Lower leg skin (tissue), 4 donors: ENCODE results near the gene SRD5A1. TPM values are rescaled to one million over a fixed set of nuclear protein-coding genes. Genes with fewer than 3 reads are reported as not detected.

Experiments used
- DNase-seq, 2 donors: peaks; one replicate each; pipeline ENCODE4 v3.0.0-alpha.2; 2019; ENCODE audit warnings: low spot score in 2 of 2
- H3K4me3 ChIP-seq: fragments of 200-600 bp; sonication (generic); 2 replicates; pipeline ENCODE4 v1.5.1; 2017; ENCODE audit warnings: mild to moderate bottlenecking, low read depth; ENCODE audit not compliant: poor library complexity, severe bottlenecking
- POLR2A ChIP-seq, 2 donors: fragments of 450-650 bp; IDR thresholded peaks; one replicate each; pipeline ENCODE4 v1.6.1; 2016 to 2017; ENCODE audit warnings: antibody characterized with exemption in 2 of 2, mild to moderate bottlenecking in 1 of 2, moderate library complexity in 1 of 2
- WGBS, 2 donors: methylation state at CpG; one replicate each; pipeline ENCODE4 v1.1.5; 2018; 5-methylcytosine and 5-hydroxymethylcytosine counted together
- intact Hi-C: fragments of 100-400 bp; cut with DNase I; formaldehyde crosslinking; loops from one replicate; pipeline ENCODE4 v1.15.0; 2023; ENCODE audit warnings: low total_unique reads
- total RNA-seq, 4 donors: library from RNA; depleted of rRNA; stranded (reverse); fragments of >200 nt; gene quantifications; one replicate each; pipeline ENCODE4 v1.1.0, GENCODE V29; 2016
- TF ChIP-seq, protein P1 (sequence below), 3 donors: fragments of 450-650 bp; IDR thresholded peaks; one replicate each; pipeline ENCODE4 v1.5.1; 2016; ENCODE audit warnings: antibody characterized with exemption in 3 of 3, mild to moderate bottlenecking in 3 of 3, moderate library complexity in 2 of 3

Gene SRD5A1
- total RNA-seq, 4 donors from 2014 or later = 83.1 to 155 (median 98.4) TPM

DNA sequence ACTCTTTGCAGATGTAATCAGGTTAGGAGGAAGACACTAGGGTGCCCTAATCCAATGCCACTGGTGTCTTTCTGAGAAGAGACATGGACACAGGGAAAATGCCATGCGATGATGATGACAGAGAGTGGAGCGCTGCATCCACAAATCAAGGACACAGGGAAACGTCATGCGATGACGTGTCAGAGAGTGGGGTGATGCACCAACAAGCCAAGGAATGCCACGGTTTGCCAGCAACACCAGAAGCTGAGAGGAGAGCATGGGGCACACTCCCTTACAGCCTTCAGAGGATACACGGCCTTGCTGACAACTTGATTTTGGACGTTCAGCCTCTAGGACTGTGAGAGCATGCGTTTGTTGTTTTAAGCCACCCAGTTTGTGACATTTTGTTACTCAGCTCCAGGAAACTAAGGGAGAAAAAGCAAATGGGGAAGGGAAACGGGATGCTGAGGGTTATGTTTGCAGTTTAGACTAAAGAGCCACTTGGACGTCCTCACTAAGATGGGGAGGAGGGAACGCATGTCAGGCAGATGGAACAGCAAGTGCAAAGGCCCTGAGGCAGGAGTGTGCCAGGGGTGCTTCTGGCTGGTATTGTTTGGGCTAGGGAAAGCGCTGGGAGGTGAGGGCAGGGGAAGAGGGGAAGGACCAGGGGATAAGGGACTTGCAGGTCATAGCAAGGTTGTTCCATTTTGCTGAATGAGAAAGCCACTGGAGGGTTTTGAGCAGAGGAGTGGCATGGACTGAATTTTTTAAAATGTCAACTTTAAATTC, 77.5 kb downstream of the SRD5A1 start:
- intact Hi-C loops = no loop called here
- WGBS, 2 donors = 80 to 83% methylated on average over 13 of the region's 13 CpGs
- DNase-seq = peak in 1 of 2 donors; percentile 56
- no peak overlapping the region for H3K4me3 ChIP-seq
- TF ChIP-seq, protein P1, sequence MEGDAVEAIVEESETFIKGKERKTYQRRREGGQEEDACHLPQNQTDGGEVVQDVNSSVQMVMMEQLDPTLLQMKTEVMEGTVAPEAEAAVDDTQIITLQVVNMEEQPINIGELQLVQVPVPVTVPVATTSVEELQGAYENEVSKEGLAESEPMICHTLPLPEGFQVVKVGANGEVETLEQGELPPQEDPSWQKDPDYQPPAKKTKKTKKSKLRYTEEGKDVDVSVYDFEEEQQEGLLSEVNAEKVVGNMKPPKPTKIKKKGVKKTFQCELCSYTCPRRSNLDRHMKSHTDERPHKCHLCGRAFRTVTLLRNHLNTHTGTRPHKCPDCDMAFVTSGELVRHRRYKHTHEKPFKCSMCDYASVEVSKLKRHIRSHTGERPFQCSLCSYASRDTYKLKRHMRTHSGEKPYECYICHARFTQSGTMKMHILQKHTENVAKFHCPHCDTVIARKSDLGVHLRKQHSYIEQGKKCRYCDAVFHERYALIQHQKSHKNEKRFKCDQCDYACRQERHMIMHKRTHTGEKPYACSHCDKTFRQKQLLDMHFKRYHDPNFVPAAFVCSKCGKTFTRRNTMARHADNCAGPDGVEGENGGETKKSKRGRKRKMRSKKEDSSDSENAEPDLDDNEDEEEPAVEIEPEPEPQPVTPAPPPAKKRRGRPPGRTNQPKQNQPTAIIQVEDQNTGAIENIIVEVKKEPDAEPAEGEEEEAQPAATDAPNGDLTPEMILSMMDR (IDR thresholded peaks at IDR 0.05) = no peak
- TF ChIP-seq POLR2A (IDR thresholded peaks at IDR 0.05) = no peak

DNA sequence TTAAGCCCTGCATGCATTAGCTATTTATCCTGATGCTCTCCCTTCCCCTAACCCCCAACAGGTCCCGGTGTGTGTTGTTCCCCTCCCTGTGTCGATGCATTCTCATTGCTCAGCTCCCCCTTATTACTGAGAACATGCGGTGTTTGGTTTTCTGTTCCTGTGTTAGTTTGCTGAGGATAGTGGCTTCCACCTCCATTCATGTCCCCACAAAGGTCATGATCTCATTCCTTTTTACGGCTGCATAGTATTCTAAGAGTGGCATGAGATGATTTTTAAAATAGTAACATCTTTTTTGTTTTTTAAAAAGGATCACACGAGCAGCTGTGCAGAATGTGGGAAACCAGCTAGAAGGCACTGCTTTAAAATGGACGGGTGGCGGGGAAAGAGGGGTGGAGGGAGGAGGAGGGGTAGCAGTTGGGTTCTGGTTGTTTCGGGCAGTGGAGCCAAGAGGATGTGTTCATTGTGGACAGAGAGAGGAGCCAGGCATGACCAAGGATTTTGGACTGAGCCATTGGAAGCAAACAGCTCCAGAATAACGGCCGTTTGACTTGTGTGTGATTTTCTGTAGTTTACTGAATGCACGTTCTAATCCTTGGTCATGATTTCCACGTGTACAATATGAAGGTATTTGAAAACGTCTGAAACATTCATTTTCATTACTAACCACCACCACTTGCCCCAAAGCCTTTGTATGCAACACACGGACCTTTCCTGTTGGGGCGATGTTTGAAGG, 78.3 kb downstream of the SRD5A1 start:
- intact Hi-C loops = no loop called here

DNA sequence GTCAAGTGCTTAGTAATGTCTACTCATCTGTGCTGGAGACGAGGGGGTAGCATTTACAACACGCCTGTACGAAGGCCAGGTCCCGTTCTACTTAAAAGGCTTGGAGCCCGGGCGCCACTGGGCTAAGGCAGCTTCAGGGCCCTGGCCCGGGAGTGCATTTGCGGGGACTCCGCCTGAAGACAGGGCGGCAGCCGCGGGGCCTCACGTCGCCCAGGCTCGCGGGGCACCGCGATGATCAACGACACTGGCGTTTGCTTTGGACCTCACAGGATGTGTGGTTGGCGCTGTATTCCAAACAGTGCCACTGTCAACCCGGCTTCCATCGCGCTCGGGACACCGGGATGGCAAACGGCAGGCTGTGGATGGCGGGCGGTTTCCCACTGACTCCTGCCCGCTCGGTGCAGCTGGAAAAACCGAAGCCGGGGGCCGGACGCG, 78.9 kb downstream of the SRD5A1 start:
- DNase-seq = peak in 1 of 2 donors; percentile 92
- intact Hi-C loops = no loop called here
- no peak for TF ChIP-seq POLR2A (IDR thresholded peaks at IDR 0.05)
- TF ChIP-seq, protein P1 (IDR thresholded peaks at IDR 0.05) = no peak
- H3K4me3 ChIP-seq = peak overlapping the region; percentile 45
- WGBS, 2 donors = 0% methylated on average over 26 to 34 of the region's 36 CpGs

More for the DNA sequence above, 78.3 kb downstream of the SRD5A1 start:
- TF ChIP-seq, protein P1 (IDR thresholded peaks at IDR 0.05) = no peak
- TF ChIP-seq POLR2A (IDR thresholded peaks at IDR 0.05) = no peak
- no peak overlapping the region for H3K4me3 ChIP-seq
- DNase-seq = peak in 1 of 2 donors; percentile 77
- WGBS, 2 donors = 42% methylated on average over 15 of the region's 15 CpGs

DNA sequence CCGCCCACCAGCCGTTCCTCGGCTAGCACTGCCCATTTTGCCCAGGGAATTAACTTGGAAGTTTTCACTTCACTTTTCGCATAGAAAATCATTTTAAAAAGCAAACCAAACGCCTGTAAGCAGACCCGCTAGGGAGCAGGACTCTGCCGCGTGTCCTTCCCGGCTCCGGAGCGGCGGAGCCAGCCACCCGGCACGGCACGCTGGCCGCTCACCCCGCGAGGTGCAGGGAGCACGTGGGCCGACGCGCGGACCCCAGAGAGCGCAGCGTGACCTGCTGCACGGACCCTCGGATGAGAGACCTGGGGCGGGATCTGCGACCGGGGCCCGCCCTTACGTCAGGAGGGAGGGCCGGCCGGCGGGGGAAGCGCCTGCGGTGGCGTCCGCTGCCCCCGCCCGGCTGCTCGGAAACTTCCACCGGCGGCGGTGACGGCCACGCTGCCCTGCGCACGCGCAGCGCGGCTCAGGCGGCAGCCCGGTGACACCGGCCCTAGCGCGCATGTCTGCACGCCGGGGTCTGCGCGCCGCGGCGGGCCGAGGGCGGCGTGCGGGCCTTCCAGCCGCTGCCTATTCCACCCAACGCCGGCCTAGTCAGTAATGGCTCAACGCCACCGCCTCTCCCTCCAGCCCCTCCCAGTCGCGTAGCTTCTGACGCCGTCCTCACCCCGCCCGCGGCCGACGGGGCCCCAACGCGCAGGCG, 79.5 kb downstream of the SRD5A1 start:
- WGBS, 2 donors = 0 to 1% methylated on average over 30 to 50 of the region's 85 CpGs
- peak; percentile 96 to 99 for DNase-seq

More for the DNA sequence above, 79.5 kb downstream of the SRD5A1 start:
- TF ChIP-seq POLR2A (IDR thresholded peaks at IDR 0.05) = no peak
- TF ChIP-seq, protein P1 (IDR thresholded peaks at IDR 0.05) = no peak
- intact Hi-C loops = no loop called here
- peak overlapping the region; percentile 45 for H3K4me3 ChIP-seq
